CD4-positive, alpha-beta T cell treated with Interleukin-12 subunit alpha and Interleukin-12 subunit beta, for 1 hour (primary cell): ENCODE measurements around the gene EBI3.
"Not testable (repeated sequence)": the region's sequence is repeated elsewhere in the genome, so short reads cannot be mapped to it uniquely, and the experiment has no call there.

Experiments
- DNase-seq: peaks from one replicate; pipeline ENCODE4 v3.0.0-alpha.2; 2020

Gene EBI3

GRCh38 chr19:4234862-4235201 lies 5.5 kb downstream of the EBI3 start:
- no peak for DNase-seq

DNA sequence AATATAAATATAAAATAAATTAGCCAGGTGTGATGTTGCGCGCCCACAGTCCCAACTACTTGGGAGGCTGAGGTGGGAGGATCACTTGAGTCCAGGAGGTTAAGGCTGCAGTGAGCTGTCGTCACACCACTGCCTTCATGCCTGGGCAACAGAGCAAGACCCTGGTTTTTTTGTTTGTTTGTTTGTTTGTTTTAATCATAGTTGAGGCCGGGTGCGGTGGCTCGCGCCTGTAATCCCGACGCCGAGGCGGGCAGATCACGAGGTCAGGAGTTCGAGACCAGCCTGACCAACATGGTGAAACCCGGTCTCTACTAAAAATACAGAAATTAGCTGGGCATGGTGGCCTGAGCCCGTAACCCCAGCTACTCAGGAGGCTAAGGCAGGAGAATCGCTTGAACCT lies 8.2 kb downstream of the EBI3 start:
- not testable (repeated sequence) for DNase-seq

GRCh38 chr19:4238831-4239230 lies 9.5 kb downstream of the EBI3 start:
- no peak for DNase-seq

GRCh38 chr19:4241824-4242430 lies 12.6 kb downstream of the EBI3 start:
- no peak for DNase-seq

DNA sequence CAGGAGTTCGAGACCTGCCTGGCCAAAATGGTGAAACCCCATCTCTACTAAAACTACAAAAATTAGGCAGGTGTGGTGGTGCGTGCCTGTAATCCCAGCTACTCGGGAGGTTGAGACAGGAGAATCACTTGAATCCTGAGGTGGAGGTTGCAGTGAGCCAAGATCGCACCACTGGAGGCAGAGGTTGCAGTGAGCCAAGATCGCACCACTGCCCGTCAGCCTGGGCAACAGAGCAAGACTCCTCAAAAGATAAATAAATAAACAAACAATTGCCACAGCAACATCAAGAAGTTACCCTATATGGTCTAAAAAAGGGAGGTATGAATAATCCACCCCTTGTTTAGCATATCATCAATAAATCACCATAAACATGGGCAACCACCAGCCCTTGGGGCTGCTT lies 16.6 kb downstream of the EBI3 start:
- not testable (repeated sequence) for DNase-seq

GRCh38 chr19:4246767-4247593 lies 17.7 kb downstream of the EBI3 start, which contains the start of gene YJU2:
Gene YJU2, plus strand, starts transcription at chr19:4247080. Its CDS starts 67 bp downstream, at chr19:4247147.
- peak; percentile 99 for DNase-seq

GRCh38 chr19:4256563-4256962 lies 27.2 kb downstream of the EBI3 start:
- no peak for DNase-seq

- DNase-seq: no peak
Measured at GRCh38 chr19:4257025-4257424, 27.7 kb downstream of the EBI3 start.

DNA sequence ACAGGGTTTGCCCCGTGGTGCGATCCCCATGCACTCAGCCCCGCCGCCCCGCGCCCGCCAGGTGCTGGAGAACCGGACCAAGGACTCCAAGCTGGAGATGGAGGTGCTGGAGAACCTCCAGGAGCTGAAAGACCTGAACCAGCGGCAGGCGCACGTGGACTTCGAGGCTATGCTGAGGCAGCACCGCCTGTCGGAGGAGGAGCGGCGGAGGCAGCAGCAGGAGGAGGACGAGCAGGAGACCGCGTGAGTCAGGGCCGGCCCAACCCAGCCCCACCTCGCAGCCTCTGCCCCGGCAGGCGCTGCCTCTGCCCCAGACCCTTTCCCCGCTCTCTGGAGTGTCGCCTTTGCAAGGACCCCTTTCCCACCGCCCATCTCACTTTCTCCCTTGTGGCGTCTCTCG lies 28.9 kb downstream of the EBI3 start:
- DNase-seq: no peak

- DNase-seq: no peak
Measured at GRCh38 chr19:4260613-4261191, 31.4 kb downstream of the EBI3 start.

- peak; percentile 25 for DNase-seq
Measured at GRCh38 chr19:4264812-4265211, 35.5 kb downstream of the EBI3 start.

GRCh38 chr19:4266253-4267000 lies 37.1 kb downstream of the EBI3 start:
- no peak for DNase-seq

- DNase-seq: peak; percentile 58
Measured at GRCh38 chr19:4267101-4267900, 38.0 kb downstream of the EBI3 start.

DNA sequence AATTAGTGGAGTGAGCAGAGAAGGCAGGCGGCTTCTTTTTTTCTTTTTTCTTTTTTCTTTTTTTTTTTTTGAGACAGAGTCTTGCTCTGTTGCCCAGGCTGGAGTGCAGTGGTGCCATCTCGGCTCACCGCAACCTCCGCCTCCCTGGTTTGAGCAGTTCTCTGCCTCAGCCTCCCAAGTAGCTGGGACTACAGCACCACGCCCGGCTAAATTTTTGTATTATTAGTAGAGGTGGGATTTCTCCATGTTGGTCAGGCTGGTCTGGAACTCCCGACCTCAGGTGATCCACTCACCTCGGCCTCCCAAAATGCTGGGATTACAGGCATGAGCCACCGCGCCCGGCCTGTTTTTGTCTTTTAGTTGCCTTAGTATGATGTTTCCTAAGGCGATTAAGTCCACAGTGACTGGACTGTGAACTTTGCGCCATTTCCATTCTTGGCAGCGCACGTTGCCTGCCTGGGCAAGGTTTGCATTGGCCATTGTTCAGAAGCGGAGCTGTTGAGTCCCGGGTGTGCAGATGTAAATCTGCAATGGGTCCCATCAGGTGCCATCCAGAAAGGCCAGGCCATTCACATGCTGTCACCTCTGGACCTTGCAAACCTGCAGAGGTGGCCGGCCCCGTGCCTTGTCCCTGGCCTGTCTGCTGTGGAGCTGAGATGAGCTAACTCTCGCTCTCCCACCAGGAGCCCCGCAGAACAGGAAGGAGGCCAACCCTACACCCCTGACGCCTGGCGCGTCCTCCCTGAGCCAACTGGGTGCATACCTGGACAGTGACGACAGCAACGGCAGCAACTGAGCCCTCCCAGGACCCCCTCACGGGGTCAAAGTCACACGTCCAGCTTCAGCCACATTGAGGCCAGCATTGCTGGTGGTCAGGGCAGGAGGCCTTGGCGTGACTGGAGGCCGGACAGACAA lies 38.8 kb downstream of the EBI3 start:
- no peak for DNase-seq

DNA sequence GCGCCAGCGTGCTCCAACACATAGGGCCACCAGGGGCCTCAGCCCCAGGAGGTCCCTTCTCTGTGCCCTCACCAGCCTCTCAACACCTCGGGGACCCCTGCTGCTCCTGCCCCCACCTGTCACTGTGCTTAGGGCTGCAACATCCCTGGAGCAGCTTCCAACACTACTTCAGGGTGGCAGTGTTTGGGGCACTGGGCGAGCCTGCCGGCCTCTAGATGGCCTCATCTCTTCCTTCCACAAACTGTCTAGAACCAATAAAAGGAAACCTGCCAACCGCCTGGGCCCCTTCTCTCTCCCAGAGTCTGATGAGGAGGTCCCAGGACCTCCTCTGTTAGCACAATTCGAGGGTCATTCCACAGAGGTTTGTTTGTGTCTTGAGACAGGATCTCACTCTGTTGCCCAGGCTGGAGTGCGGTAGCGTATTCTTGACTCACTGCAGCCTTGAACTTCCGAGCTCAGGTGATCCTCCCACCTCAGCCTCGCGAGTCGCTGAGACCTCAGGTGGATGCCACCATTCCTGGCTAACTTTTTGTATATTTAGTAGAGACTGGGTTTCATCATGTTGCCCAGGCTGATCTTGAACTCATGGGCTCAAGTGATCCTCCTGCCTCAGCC lies 39.6 kb downstream of the EBI3 start:
- no peak for DNase-seq

GRCh38 chr19:4272894-4273293 lies 43.6 kb downstream of the EBI3 start:
- no peak for DNase-seq

DNA sequence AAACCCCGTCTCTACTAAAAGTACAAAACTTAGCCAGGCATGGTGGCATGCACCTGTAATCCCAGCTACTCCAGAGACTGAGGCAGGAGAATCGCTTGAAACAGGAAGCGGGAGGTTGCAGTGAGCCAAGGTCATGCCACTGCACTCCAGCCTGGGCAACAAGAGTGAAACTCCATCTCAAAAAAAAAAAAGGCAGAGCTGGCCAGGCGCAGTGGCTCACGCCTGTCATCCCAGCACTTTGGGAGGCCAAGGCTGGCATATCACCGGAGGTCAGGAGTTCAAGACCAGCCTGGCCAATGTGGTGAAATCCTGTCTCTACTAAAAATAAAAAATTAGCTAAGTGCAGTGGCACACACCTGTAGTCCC lies 45.0 kb downstream of the EBI3 start:
- DNase-seq: not testable (repeated sequence)

DNA sequence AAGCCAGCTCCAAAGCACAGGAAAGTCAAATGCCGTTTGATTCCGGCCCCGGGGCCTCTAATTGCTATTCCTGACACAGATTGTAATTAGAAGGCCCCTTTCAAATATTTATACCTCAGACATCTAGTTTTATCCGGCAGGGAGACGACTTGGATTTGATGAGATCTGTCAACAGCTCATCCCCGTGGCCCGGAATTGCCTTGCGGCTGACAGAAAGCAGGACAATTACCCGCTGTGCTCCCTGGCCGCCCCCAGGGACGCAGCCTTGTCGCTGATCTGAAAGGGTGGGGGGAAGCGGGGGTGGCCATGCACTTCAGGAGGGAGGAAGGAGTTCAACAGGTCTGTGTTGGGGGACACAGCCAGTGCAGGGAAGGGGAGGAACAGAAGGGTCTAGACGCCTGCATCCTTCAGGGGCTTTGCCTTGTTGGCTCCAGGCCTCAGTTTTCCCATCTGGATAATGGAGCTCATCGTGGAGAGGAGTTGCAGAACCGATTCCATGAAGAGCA lies 47.9 kb downstream of the EBI3 start:
- DNase-seq: no peak

- no peak for DNase-seq
Measured at GRCh38 chr19:4278010-4278409, 48.7 kb downstream of the EBI3 start.

DNA sequence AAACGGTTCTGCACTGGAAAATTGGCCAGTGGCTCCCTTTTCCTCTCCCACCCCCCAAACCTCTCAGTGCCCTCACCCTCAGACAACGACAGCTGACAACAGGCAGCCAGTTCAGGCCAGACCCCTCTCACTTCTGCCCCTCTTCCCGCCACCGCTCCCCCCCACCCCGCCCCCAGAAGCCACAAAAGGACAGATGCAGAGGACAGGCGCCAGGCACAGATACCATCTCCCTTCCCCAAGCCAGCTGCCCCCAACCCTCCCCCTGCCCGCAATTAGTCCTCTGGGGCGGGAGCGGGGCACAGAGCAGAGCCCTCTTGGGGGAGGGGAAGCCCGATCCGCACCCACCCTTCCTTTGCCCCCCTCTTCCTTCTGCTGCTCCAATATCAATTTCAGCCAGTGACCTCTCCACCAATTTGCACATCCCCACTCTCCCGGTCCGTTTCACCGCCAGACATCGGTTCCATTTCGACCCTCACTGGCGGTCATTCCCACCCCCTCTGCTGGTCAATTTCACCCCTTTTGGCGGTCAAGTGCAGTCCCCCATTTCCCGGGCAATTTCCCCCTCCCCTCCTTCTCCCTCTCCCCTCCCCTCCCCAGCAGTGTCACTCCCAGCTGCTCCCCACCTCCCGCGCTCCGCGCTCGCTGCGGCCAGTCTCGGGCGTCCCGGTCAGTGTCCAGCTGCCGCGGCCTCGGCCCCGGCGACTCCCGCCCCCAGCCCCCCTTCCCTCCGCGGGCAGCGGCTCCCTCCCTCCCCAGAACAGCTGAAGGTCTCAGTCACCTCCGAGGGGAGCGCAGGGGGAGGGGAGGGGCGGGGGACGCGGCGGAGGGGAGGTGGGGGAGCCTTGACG lies 49.3 kb downstream of the EBI3 start, which contains the start of gene SHD:
Gene SHD (plus strand): TSS at position 848 of the 848 bp plus-strand sequence. CDS start 798 bp downstream, outside the sequence.
- DNase-seq: no peak
